GM18502 (cell line): ENCODE measurements around the gene ISY1.
A peak's percentile ranks its signal among the peaks of the same experiment; 100 is the strongest.
"Not testable (repeated sequence)": the region's sequence is repeated elsewhere in the genome, so short reads cannot be mapped to it uniquely, and the experiment has no call there.

Experiments
- ATAC-seq: cut with Tn5 transposase; IDR thresholded peaks from one replicate; pipeline ENCODE4 v1.9.1; 2021; ENCODE audit warnings: mild to moderate bottlenecking; ENCODE audit not compliant: unreplicated experiment, poor library complexity

The ISY1 gene

GRCh38 chr3:129173206-129173605, 12.3 kb upstream of the ISY1 start:
- no peak for ATAC-seq

- ATAC-seq, result no peak
Observed at GRCh38 chr3:129166579-129167332, 5.9 kb upstream of the ISY1 start.

- ATAC-seq, result not testable (repeated sequence)
Observed at GRCh38 chr3:129165594-129165993, 4.7 kb upstream of the ISY1 start.

GRCh38 chr3:129164500-129164899, 3.6 kb upstream of the ISY1 start:
- ATAC-seq, result no peak

GRCh38 chr3:129162729-129163579, 2.1 kb upstream of the ISY1 start:
- no peak for ATAC-seq

- peak; percentile 8 for ATAC-seq
Observed at GRCh38 chr3:129161860-129162271, 1.0 kb upstream of the ISY1 start.

GRCh38 chr3:129144786-129145185, 16.1 kb downstream of the ISY1 start:
- no peak for ATAC-seq

GRCh38 chr3:129141011-129141410, 19.9 kb downstream of the ISY1 start:
- ATAC-seq, result not testable (repeated sequence)

GRCh38 chr3:129139911-129140310, 21.0 kb downstream of the ISY1 start:
- no peak for ATAC-seq

- ATAC-seq, result not testable (repeated sequence)
Observed at GRCh38 chr3:129136275-129136674, 24.6 kb downstream of the ISY1 start.

GRCh38 chr3:129132097-129132866, 28.6 kb downstream of the ISY1 start:
- ATAC-seq, result no peak

- no peak for ATAC-seq
Observed at GRCh38 chr3:129131465-129132088, 29.3 kb downstream of the ISY1 start.

GRCh38 chr3:129130291-129130813, 30.5 kb downstream of the ISY1 start:
- no peak for ATAC-seq

- no peak for ATAC-seq
Observed at GRCh38 chr3:129128357-129129155, 32.3 kb downstream of the ISY1 start.

- ATAC-seq, result no peak
Observed at GRCh38 chr3:129126726-129127280, 34.1 kb downstream of the ISY1 start.

GRCh38 chr3:129123314-129124060, 37.4 kb downstream of the ISY1 start:
- ATAC-seq, result no peak

- ATAC-seq, result no peak
Observed at GRCh38 chr3:129122412-129123011, 38.4 kb downstream of the ISY1 start.
